Osteoblast (primary cell): ENCODE results near the gene LEAP2. TPM values are rescaled to one million over a fixed set of nuclear protein-coding genes. Genes with fewer than 3 reads are reported as not detected.
A peak's percentile ranks its signal among the peaks of the same experiment; 100 is the strongest.

Experiments used
- DNase-seq: peaks from one replicate; pipeline ENCODE4 v3.0.0; 2011; ENCODE audit warnings: low spot score, mixed read lengths; ENCODE audit not compliant: insufficient read length; ENCODE audit errors: missing footprints
- H2AFZ ChIP-seq: 2 replicates; pipeline ENCODE4 v1.6.0; 2011; ENCODE audit warnings: mild to moderate bottlenecking, low read length
- H3K27ac ChIP-seq: 2 replicates; pipeline ENCODE4 v1.5.1; 2011; ENCODE audit warnings: mild to moderate bottlenecking, low read depth, low read length, moderate library complexity
- H3K27me3 ChIP-seq: 2 replicates; pipeline ENCODE4 v1.6.0; 2012; ENCODE audit warnings: mild to moderate bottlenecking, control low read depth, inconsistent platforms, low read length, moderate library complexity; ENCODE audit not compliant: insufficient read depth
- H3K36me3 ChIP-seq: 2 replicates; pipeline ENCODE4 v1.5.1; 2011; ENCODE audit warnings: mild to moderate bottlenecking, low read length, control low read depth, moderate library complexity; ENCODE audit not compliant: insufficient read depth
- H3K4me1 ChIP-seq: 2 replicates; pipeline ENCODE4 v1.5.1; 2011; ENCODE audit warnings: mild to moderate bottlenecking, low read length, control low read depth, moderate library complexity; ENCODE audit not compliant: insufficient read depth
- H3K4me2 ChIP-seq: 2 replicates; pipeline ENCODE4 v1.6.0; 2011; ENCODE audit warnings: mild to moderate bottlenecking, low read length; ENCODE audit not compliant: insufficient read depth
- H3K4me3 ChIP-seq: fragments of 200-600 bp; sonication (generic); 3 replicates; pipeline ENCODE4 v1.5.1; 2012; ENCODE audit warnings: mild to moderate bottlenecking, low read length, inconsistent platforms; ENCODE audit not compliant: insufficient read depth
- H3K79me2 ChIP-seq: 2 replicates; pipeline ENCODE4 v1.6.0; 2012; ENCODE audit warnings: mild to moderate bottlenecking, low read length, control low read depth, inconsistent platforms; ENCODE audit not compliant: insufficient read depth
- H3K9me3 ChIP-seq: 2 replicates; pipeline ENCODE4 v1.5.1; 2011; ENCODE audit warnings: low read depth, low read length, control low read depth
- H4K20me1 ChIP-seq: 2 replicates; pipeline ENCODE4 v1.6.0; 2012; ENCODE audit warnings: mild to moderate bottlenecking, low read length, control low read depth; ENCODE audit not compliant: insufficient read depth
- total RNA-seq: library from RNA; depleted of rRNA; stranded (reverse); fragments of >200 nt; gene quantifications from 2 replicates; pipeline ENCODE4 v1.2.3, GENCODE V29; 2012
- TF ChIP-seq, protein P1 (sequence below): IDR thresholded peaks from 2 replicates; pipeline ENCODE4 v1.5.1; 2011; ENCODE audit warnings: mild to moderate bottlenecking, low read depth, low read length, moderate library complexity; ENCODE audit errors: extremely low read depth

Gene LEAP2
- total RNA-seq, 1 donor, result under 0.01 TPM

- DNase-seq, result peak; percentile 4
- TF ChIP-seq, protein P1, sequence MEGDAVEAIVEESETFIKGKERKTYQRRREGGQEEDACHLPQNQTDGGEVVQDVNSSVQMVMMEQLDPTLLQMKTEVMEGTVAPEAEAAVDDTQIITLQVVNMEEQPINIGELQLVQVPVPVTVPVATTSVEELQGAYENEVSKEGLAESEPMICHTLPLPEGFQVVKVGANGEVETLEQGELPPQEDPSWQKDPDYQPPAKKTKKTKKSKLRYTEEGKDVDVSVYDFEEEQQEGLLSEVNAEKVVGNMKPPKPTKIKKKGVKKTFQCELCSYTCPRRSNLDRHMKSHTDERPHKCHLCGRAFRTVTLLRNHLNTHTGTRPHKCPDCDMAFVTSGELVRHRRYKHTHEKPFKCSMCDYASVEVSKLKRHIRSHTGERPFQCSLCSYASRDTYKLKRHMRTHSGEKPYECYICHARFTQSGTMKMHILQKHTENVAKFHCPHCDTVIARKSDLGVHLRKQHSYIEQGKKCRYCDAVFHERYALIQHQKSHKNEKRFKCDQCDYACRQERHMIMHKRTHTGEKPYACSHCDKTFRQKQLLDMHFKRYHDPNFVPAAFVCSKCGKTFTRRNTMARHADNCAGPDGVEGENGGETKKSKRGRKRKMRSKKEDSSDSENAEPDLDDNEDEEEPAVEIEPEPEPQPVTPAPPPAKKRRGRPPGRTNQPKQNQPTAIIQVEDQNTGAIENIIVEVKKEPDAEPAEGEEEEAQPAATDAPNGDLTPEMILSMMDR, result no peak
- peaks cover 24% of the 10 kb centered on the region for H3K4me1 ChIP-seq
- no peak overlapping the region for H3K4me2 ChIP-seq
- no peak overlapping the region for H3K27ac ChIP-seq
- no peak overlapping the region for H3K4me3 ChIP-seq
- no peaks in the 10 kb centered on the region for H3K36me3 ChIP-seq
- H3K79me2 ChIP-seq, result no peaks in the 10 kb centered on the region
- no peak overlapping the region for H2AFZ ChIP-seq
- H3K9me3 ChIP-seq, result no peaks in the 10 kb centered on the region
- H3K27me3 ChIP-seq, result no peaks in the 10 kb centered on the region
- H4K20me1 ChIP-seq, result no peaks in the 10 kb centered on the region
Observed at GRCh38 chr5:132837868-132838267, 35.6 kb upstream of the LEAP2 start.

DNA sequence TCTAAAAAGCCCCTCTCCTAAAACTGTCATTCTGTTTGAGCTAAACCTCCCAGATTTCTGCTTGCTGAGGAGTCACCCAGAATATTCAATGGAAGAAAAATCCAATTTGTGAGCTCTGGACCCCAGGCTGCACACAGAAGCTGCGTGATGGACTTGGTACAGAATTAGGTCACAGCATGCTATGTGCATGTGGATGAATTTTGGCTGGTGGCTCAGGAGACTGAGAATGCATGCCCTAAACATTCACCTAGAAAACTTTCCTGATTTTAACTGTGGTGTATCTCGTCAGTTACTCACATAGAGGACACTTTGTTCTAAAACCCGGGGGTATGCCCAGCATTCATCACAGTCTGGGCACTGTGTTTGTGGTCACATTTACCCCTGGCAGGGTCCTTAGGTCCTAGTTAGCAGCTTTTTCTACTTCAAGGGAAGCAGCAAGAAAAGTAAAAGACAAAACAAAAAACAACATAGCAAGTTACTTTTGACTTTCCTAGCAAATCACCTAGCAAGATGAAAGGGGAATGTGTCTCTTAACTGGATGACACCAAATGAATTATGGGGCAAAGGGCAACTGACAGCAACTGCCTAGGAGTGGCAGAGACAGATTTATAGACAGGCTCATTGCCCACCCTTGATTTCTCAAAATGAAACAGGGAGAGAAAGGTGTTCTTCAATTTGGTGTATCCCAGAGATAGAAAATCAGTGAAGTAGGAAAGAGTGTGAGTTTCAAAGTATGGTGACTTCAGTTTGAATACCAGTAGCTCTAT is 34.8 kb upstream of the LEAP2 start:
- peak overlapping the region; percentile 7 for H2AFZ ChIP-seq

GRCh38 chr5:132839426-132840301 is 33.8 kb upstream of the LEAP2 start:
- Histone ChIP-seq H3K27ac (no peak overlapping the region), H3K4me2 (peak overlapping the region; percentile 37), H2AFZ (peak overlapping the region; percentile 74), H3K36me3 (no peaks in the 10 kb centered on the region), H3K4me1 (peaks cover 24% of the 10 kb centered on the region), H4K20me1 (no peaks in the 10 kb centered on the region), H3K79me2 (no peaks in the 10 kb centered on the region), H3K27me3 (no peaks in the 10 kb centered on the region), H3K9me3 (no peaks in the 10 kb centered on the region), H3K4me3 (no peak overlapping the region)
- TF ChIP-seq, protein P1, result no peak
- DNase-seq, result peak; percentile 47

More for the DNA sequence above, 34.8 kb upstream of the LEAP2 start:
- H3K9me3 ChIP-seq, result no peaks in the 10 kb centered on the region
- H3K4me3 ChIP-seq, result no peak overlapping the region
- no peaks in the 10 kb centered on the region for H3K79me2 ChIP-seq
- no peaks in the 10 kb centered on the region for H4K20me1 ChIP-seq
- TF ChIP-seq, protein P1, result no peak
- H3K27ac ChIP-seq, result no peak overlapping the region
- peaks cover 24% of the 10 kb centered on the region for H3K4me1 ChIP-seq
- no peak for DNase-seq
- H3K36me3 ChIP-seq, result no peaks in the 10 kb centered on the region
- no peaks in the 10 kb centered on the region for H3K27me3 ChIP-seq
- no peak overlapping the region for H3K4me2 ChIP-seq

- H3K4me2 ChIP-seq, result peak overlapping the region; percentile 37
- no peaks in the 10 kb centered on the region for H3K36me3 ChIP-seq
- H3K4me3 ChIP-seq, result no peak overlapping the region
- H2AFZ ChIP-seq, result peak overlapping the region; percentile 74
- no peaks in the 10 kb centered on the region for H3K79me2 ChIP-seq
- DNase-seq, result no peak
- peaks cover 24% of the 10 kb centered on the region for H3K4me1 ChIP-seq
- no peaks in the 10 kb centered on the region for H3K9me3 ChIP-seq
- TF ChIP-seq, protein P1, result no peak
- no peak overlapping the region for H3K27ac ChIP-seq
- H4K20me1 ChIP-seq, result no peaks in the 10 kb centered on the region
- H3K27me3 ChIP-seq, result no peaks in the 10 kb centered on the region
Observed at GRCh38 chr5:132840313-132840712, 33.2 kb upstream of the LEAP2 start.
